Measurements from ENCODE around the gene SEL1L. TPM values are rescaled to one million over a fixed set of nuclear protein-coding genes. Genes with fewer than 3 reads are reported as not detected.

The SEL1L gene
- polyA plus RNA-seq, 1 of the 3 experiments (the other 2 are of a cell fraction): 13.8 TPM

- H3K4me2 ChIP-seq: no peak overlapping the region
- ChIA-PET CTCF (interaction anchor here (1.2 to 1.6 kb wide), 2 partner anchors 13 to 17 kb away, joined by 3 to 4 read pairs; no protein-coding TSS in a partner anchor), POLR2A (no interaction called here)
- no peaks in the 10 kb centered on the region for H3F3A ChIP-seq (replicated peaks; ENCODE audit: insufficient read depth)
- H3K4me3 ChIP-seq (ENCODE audit: low read depth in 2 of 2, low read length in 1 of 2): no peak overlapping the region
- H4K20me1 ChIP-seq (ENCODE audit: insufficient read depth): peaks cover 7% of the 10 kb centered on the region; the same call in 1 of the 2 replicates
- H3K4me1 ChIP-seq (ENCODE audit: control insufficient read depth in 1 of 2, insufficient read depth in 2 of 2, low read depth in 1 of 2, low read length in 1 of 2): peaks cover 0 to 4% of the 10 kb centered on the region in 2 experiments; a peak in 1 of 4 replicates
- no peaks in the 10 kb centered on the region for H3K9me2 ChIP-seq
- TF ChIP-seq USF1 (IDR thresholded peaks at IDR 0.05; ENCODE audit: borderline replicate concordance, low read depth) (no peak), FOXJ3 (CRISPR knock-in tag; IDR thresholded peaks at IDR 0.05) (no peak), IRF3 (IDR thresholded peaks at IDR 0.05; ENCODE audit: low read depth, low read length) (no peak), SIN3A (IDR thresholded peaks at IDR 0.05; ENCODE audit: borderline replicate concordance, low read depth, low read length) (no peak), RAD21 (IDR thresholded peaks at IDR 0.05; ENCODE audit: low read length) (no peak)
- TF ChIP-seq, protein P1, sequence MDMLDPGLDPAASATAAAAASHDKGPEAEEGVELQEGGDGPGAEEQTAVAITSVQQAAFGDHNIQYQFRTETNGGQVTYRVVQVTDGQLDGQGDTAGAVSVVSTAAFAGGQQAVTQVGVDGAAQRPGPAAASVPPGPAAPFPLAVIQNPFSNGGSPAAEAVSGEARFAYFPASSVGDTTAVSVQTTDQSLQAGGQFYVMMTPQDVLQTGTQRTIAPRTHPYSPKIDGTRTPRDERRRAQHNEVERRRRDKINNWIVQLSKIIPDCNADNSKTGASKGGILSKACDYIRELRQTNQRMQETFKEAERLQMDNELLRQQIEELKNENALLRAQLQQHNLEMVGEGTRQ (IDR thresholded peaks at IDR 0.05; ENCODE audit: borderline replicate concordance, low read depth, low read length): no peak
- H2AFZ ChIP-seq (ENCODE audit: low read depth): no peak overlapping the region
- WGBS (ENCODE audit: low lambda C conversion rate): 96% methylated on average over 5 of the region's 5 CpGs
- no peak overlapping the region for H3K9ac ChIP-seq
- no peaks in the 10 kb centered on the region for H3K27me3 ChIP-seq (ENCODE audit: insufficient read depth)
- peaks cover 34 to 36% of the 10 kb centered on the region in 2 experiments for H3K36me3 ChIP-seq (replicated peaks in 1 of 2; ENCODE audit: control insufficient read depth in 1 of 2, insufficient read depth in 2 of 2, low read length in 1 of 2)
- peaks cover 6% of the 10 kb centered on the region; the same call in 1 of the 2 replicates for H3K79me2 ChIP-seq (ENCODE audit: insufficient read depth)
- H3K9me3 ChIP-seq: no peaks in the 10 kb centered on the region
- DNase-seq: no peak
- H3K27ac ChIP-seq (ENCODE audit: low read depth in 2 of 2, low read length in 1 of 2): no peak overlapping the region
Measured at GRCh38 chr14:81509321-81509720, 24.3 kb downstream of the SEL1L start.

GRCh38 chr14:81506487-81506886, 27.2 kb downstream of the SEL1L start:
- DNase-seq: no peak
- TF ChIP-seq JUND (IDR thresholded peaks at IDR 0.05) (no peak), TAF1 (IDR thresholded peaks at IDR 0.05; ENCODE audit: borderline replicate concordance, low read depth, low read length) (no peak), MAX (IDR thresholded peaks at IDR 0.05; ENCODE audit: low read depth) (no peak), RFX5 (IDR thresholded peaks at IDR 0.05; ENCODE audit: low read length) (no peak), SMC3 (IDR thresholded peaks at IDR 0.05; ENCODE audit: low read depth, low read length) (no peak), GABPA (IDR thresholded peaks at IDR 0.05; ENCODE audit: low read depth) (no peak), POLR2AphosphoS5 (IDR thresholded peaks at IDR 0.05; ENCODE audit: low read depth, low read length) (no peak), ELF1 (IDR thresholded peaks at IDR 0.05) (no peak), IRF3 (IDR thresholded peaks at IDR 0.05; ENCODE audit: low read depth, low read length) (no peak), YY1 (IDR thresholded peaks at IDR 0.05; ENCODE audit: low read depth) (no peak), MXI1 (IDR thresholded peaks at IDR 0.05; ENCODE audit: low read depth, low read length) (no peak), SIN3A (IDR thresholded peaks at IDR 0.05; ENCODE audit: borderline replicate concordance, low read depth, low read length) (no peak), GATA2 (CRISPR knock-in tag; IDR thresholded peaks at IDR 0.05) (no peak)
- Histone ChIP-seq H3K27me3 (ENCODE audit: insufficient read depth) (no peaks in the 10 kb centered on the region), H3K36me3 (replicated peaks in 1 of 2; ENCODE audit: control insufficient read depth in 1 of 2, insufficient read depth in 2 of 2, low read length in 1 of 2) (peaks cover 51 to 64% of the 10 kb centered on the region in 2 experiments), H3K4me2 (no peak overlapping the region), H3K9me2 (no peaks in the 10 kb centered on the region), H3K9me3 (no peaks in the 10 kb centered on the region), H3F3A (replicated peaks; ENCODE audit: insufficient read depth) (no peaks in the 10 kb centered on the region), H3K27ac (ENCODE audit: low read depth in 2 of 2, low read length in 1 of 2) (no peak overlapping the region), H3K79me2 (ENCODE audit: insufficient read depth) (peaks cover 6% of the 10 kb centered on the region; the same call in 1 of the 2 replicates), H3K4me3 (ENCODE audit: low read depth in 2 of 2, low read length in 1 of 2) (no peak overlapping the region), H3K9ac (no peak overlapping the region), H4K20me1 (ENCODE audit: insufficient read depth) (peaks cover 7% of the 10 kb centered on the region; the same call in 1 of the 2 replicates), H2AFZ (ENCODE audit: low read depth) (no peak overlapping the region), H3K4me1 (ENCODE audit: control insufficient read depth in 1 of 2, insufficient read depth in 2 of 2, low read depth in 1 of 2, low read length in 1 of 2) (peaks cover 0 to 4% of the 10 kb centered on the region in 2 experiments; a peak in 1 of 4 replicates)
- ChIA-PET CTCF (no interaction called here), POLR2A (no interaction called here)

All from SK-N-SH (cell line).